HepG2 (cell line): ENCODE data around the gene KRTAP19-1. TPM values are rescaled to one million over a fixed set of nuclear protein-coding genes. Genes with fewer than 3 reads are reported as not detected.
A peak's percentile ranks its signal among the peaks of the same experiment; 100 is the strongest.

Experiments
- ATAC-seq: fragments of 200-7000 bp; cut with Tn5 transposase; 3 replicates; pipeline ENCODE4 v1.9.1; 2020; ENCODE audit warnings: mild to moderate bottlenecking, moderate library complexity
- BruUV-seq: library from RNA; stranded (reverse); fragments of 400-500 nt; replicated peaks from 2 replicates; lab custom pipeline; 2021; lab: Mats Ljungman, UMichigan
- CTCF ChIA-PET: fragments of 300-600 bp; formaldehyde crosslinking; extraction: SDS; loops from one replicate; lab custom pipeline; 2021; ENCODE audit warnings: low total read pairs, inconsistent platforms, low intra/inter-chr PET ratio; lab: Yijun Ruan, JAX
- POLR2A ChIA-PET: fragments of 350-600 bp; sonication (Branson Sonifier 250); formaldehyde crosslinking; loops from one replicate; lab custom pipeline; 2020; ENCODE audit warnings: antibody characterized with exemption, inconsistent platforms; lab: Yijun Ruan, JAX
- DNase-seq: peaks from one replicate; pipeline ENCODE4 v3.0.0-alpha.2; 2015; ENCODE audit warnings: low spot score
- FAIRE-seq: peaks from 3 replicates; lab custom pipeline; 2011; peaks lifted over from hg19 to GRCh38; lab: Jason Lieb, UNC
- H2AFZ ChIP-seq: one replicate; pipeline ENCODE4 v1.6.1; 2011; ENCODE audit warnings: low read length, inconsistent platforms
- H3K27ac ChIP-seq: fragments of 300-600 bp; 3 replicates; pipeline ENCODE4 v1.8.0; 2011; ENCODE audit warnings: mixed run types, mild to moderate bottlenecking, mixed read lengths, low read length, inconsistent platforms; ENCODE audit not compliant: insufficient read depth; ENCODE audit errors: extremely low read length
- H3K27me3 ChIP-seq, 2 experiments: fragments of 200-600 bp in 1 of 2; 2 replicates in 1 of 2; 3 replicates in 1 of 2; pipeline versions ENCODE4 v1.6.0 to v1.8.0; 2011; ENCODE audit warnings: low read length in 2 of 2, mild to moderate bottlenecking in 2 of 2, moderate library complexity in 2 of 2, inconsistent platforms in 1 of 2; ENCODE audit not compliant: insufficient read depth in 2 of 2, control insufficient read depth in 1 of 2
- H3K36me3 ChIP-seq, 2 experiments: fragments of 200-600 bp in 1 of 2; replicated peaks in 1 of 2; 2 replicates in 1 of 2; 3 replicates in 1 of 2; pipeline versions ENCODE4 v1.5.1 to v1.8.0; 2011; ENCODE audit warnings: low read length in 2 of 2, inconsistent platforms in 1 of 2; ENCODE audit not compliant: insufficient read depth in 2 of 2, control insufficient read depth in 1 of 2
- H3K4me1 ChIP-seq: 2 replicates; pipeline ENCODE4 v1.5.1; 2012; ENCODE audit warnings: low read length, inconsistent platforms; ENCODE audit not compliant: insufficient read depth
- H3K4me2 ChIP-seq: 2 replicates; pipeline ENCODE4 v1.6.0; 2011; ENCODE audit warnings: low read depth, low read length, inconsistent platforms
- H3K4me3 ChIP-seq, 3 experiments: fragments of 200-600 bp in 1 of 3; sonication (generic), shearing (Covaris generic) in 1 of 3; replicated peaks in 1 of 3; 2 replicates each; pipeline ENCODE4 v1.5.1; 2011 to 2016; ENCODE audit warnings: low read length in 3 of 3, inconsistent platforms in 2 of 3, low read depth in 2 of 3, mild to moderate bottlenecking in 2 of 3, control low read depth in 1 of 3, mixed read lengths in 1 of 3; ENCODE audit not compliant: insufficient read depth in 1 of 3
- H3K79me2 ChIP-seq: one replicate; pipeline ENCODE4 v1.6.1; 2011; ENCODE audit warnings: low read length, inconsistent platforms; ENCODE audit not compliant: insufficient read depth
- H3K9ac ChIP-seq: 2 replicates; pipeline ENCODE4 v1.6.0; 2011; ENCODE audit warnings: mild to moderate bottlenecking, low read depth, low read length, inconsistent platforms; ENCODE audit not compliant: insufficient read depth
- H3K9me3 ChIP-seq: 2 replicates; pipeline ENCODE4 v1.5.1; 2012; ENCODE audit warnings: mild to moderate bottlenecking, low read length
- H4K20me1 ChIP-seq: 2 replicates; pipeline ENCODE4 v1.6.0; 2011; ENCODE audit warnings: inconsistent platforms, mild to moderate bottlenecking, low read length, moderate library complexity; ENCODE audit not compliant: insufficient read depth
- CCDC6 ChIP-seq: sonication (generic); formaldehyde crosslinking; IDR thresholded peaks from 2 replicates; pipeline ENCODE4 v1.8.1; 2022; ENCODE audit warnings: mild to moderate bottlenecking, missing genetic modification reagents, moderate library complexity
- EED ChIP-seq: sonication (generic); formaldehyde crosslinking; IDR thresholded peaks from 2 replicates; pipeline ENCODE4 v1.5.0; 2020; ENCODE audit warnings: mild to moderate bottlenecking, missing genetic modification reagents
- GATA4 ChIP-seq: sonication (generic); IDR thresholded peaks from 2 replicates; pipeline ENCODE4 v1.6.1; 2016; ENCODE audit warnings: antibody characterized with exemption, low read depth, borderline replicate concordance
- KDM3A ChIP-seq: IDR thresholded peaks from 2 replicates; pipeline ENCODE4 v1.6.1; 2018; ENCODE audit warnings: low read depth, missing compliant biosample characterization
- KDM6A ChIP-seq: IDR thresholded peaks from 2 replicates; pipeline ENCODE4 v1.6.1; 2016; ENCODE audit warnings: low read depth
- MAFK ChIP-seq, 2 experiments: IDR thresholded peaks in 1 of 2; conservative IDR thresholded peaks in 1 of 2; 2 replicates each; pipeline ENCODE4 v1.6.1; 2011; ENCODE audit warnings: improper control_type of control experiment in 2 of 2, low read length in 2 of 2
- MTA3 ChIP-seq: sonication (generic); formaldehyde crosslinking; IDR thresholded peaks from 2 replicates; pipeline ENCODE4 v1.4.0; 2020; ENCODE audit warnings: missing genetic modification reagents
- NFE2L2 ChIP-seq: fragments of 150-350 bp; IDR thresholded peaks from 2 replicates; pipeline ENCODE4 v1.6.1; 2014; ENCODE audit warnings: low read length
- NR2F2 ChIP-seq: IDR thresholded peaks from 2 replicates; pipeline ENCODE4 v1.6.1; 2012; ENCODE audit warnings: low read depth, inconsistent platforms, borderline replicate concordance
- REXO4 ChIP-seq: sonication (generic); formaldehyde crosslinking; IDR thresholded peaks from 2 replicates; pipeline ENCODE4 v1.8.0; 2022; ENCODE audit warnings: missing genetic modification reagents, mild to moderate bottlenecking, borderline replicate concordance
- SRF ChIP-seq: IDR thresholded peaks from 2 replicates; pipeline ENCODE4 v1.6.1; 2011; ENCODE audit warnings: mild to moderate bottlenecking, low read depth, low read length, moderate library complexity
- ZBTB38 ChIP-seq: sonication (generic); formaldehyde crosslinking; IDR thresholded peaks from 2 replicates; pipeline ENCODE4 v1.5.1; 2020; ENCODE audit warnings: mild to moderate bottlenecking, missing genetic modification reagents
- ZMYM3 ChIP-seq: sonication (generic); formaldehyde crosslinking; IDR thresholded peaks from 2 replicates; pipeline ENCODE4 v1.5.1; 2020; ENCODE audit warnings: mild to moderate bottlenecking, missing genetic modification reagents
- ZNF317 ChIP-seq: sonication (generic); formaldehyde crosslinking; IDR thresholded peaks from 2 replicates; pipeline ENCODE4 v1.5.0; 2020; ENCODE audit warnings: mild to moderate bottlenecking, missing genetic modification reagents
- ZNF768 ChIP-seq: sonication (generic); formaldehyde crosslinking; IDR thresholded peaks from 2 replicates; pipeline ENCODE4 v1.4.0; 2020; ENCODE audit warnings: missing genetic modification reagents
- ZSCAN9 ChIP-seq: IDR thresholded peaks from 2 replicates; pipeline ENCODE4 v1.6.1; 2016; ENCODE audit warnings: borderline replicate concordance
- WGBS: methylation state at CpG from one replicate; pipeline ENCODE4 v1.1.6; 2017; ENCODE audit warnings: low lambda C conversion rate; 5-methylcytosine and 5-hydroxymethylcytosine counted together
- in situ Hi-C: cut with HindIII; loops from 2 replicates; pipeline ENCODE4 v1.10.0; 2017; ENCODE audit warnings: low pct_unique_long_range_greater_than_20kb; ENCODE audit not compliant: extremely low pct_ligation_motif_present
- intact Hi-C: fragments of 100-400 bp; cut with micrococcal nuclease; formaldehyde crosslinking; loops from one replicate; pipeline ENCODE4 v1.10.0; 2022; ENCODE audit not compliant: unreplicated experiment
- polyA plus RNA-seq, 8 experiments: library from polyadenylated mRNA; depleted of rRNA in 3 of 8; stranded (reverse) in 7 of 8; unstranded in 1 of 8; fragments of >200 nt; fragmentation: Illumina TruSeq in 4 of 8; extraction: Trizol in 4 of 8; gene quantifications; 2 replicates each; pipeline versions ENCODE4 v1.2.1 to v1.2.3, GENCODE V29; 2011 to 2016; ENCODE audit warnings: low read depth in 4 of 8, missing spikeins in 1 of 8, mixed read lengths in 1 of 8; ENCODE audit not compliant: insufficient read depth in 1 of 8
- total RNA-seq, 5 experiments: library from RNA; depleted of rRNA; stranded (reverse); fragments of >200 nt; fragmentation: Illumina TruSeq; extraction: Trizol; gene quantifications; 2 replicates each; pipeline ENCODE4 v1.2.3, GENCODE V29; 2016; ENCODE audit warnings: low read depth in 1 of 5
- TF ChIP-seq, protein P1 (sequence below): sonication (generic); formaldehyde crosslinking; conservative IDR thresholded peaks from 2 replicates; pipeline ENCODE4 v1.8.0; 2022; ENCODE audit warnings: mild to moderate bottlenecking, moderate library complexity, missing genetic modification reagents
- TF ChIP-seq, protein P2 (sequence below): sonication (generic); formaldehyde crosslinking; IDR thresholded peaks from 2 replicates; pipeline ENCODE4 v1.5.0; 2020; ENCODE audit warnings: missing genetic modification reagents

The KRTAP19-1 gene
- total and polyA plus RNA-seq, 2 of the 13 experiments (the other 11 are each of a cell fraction or from before 2014, with no cell fraction given), result not detected

DNA sequence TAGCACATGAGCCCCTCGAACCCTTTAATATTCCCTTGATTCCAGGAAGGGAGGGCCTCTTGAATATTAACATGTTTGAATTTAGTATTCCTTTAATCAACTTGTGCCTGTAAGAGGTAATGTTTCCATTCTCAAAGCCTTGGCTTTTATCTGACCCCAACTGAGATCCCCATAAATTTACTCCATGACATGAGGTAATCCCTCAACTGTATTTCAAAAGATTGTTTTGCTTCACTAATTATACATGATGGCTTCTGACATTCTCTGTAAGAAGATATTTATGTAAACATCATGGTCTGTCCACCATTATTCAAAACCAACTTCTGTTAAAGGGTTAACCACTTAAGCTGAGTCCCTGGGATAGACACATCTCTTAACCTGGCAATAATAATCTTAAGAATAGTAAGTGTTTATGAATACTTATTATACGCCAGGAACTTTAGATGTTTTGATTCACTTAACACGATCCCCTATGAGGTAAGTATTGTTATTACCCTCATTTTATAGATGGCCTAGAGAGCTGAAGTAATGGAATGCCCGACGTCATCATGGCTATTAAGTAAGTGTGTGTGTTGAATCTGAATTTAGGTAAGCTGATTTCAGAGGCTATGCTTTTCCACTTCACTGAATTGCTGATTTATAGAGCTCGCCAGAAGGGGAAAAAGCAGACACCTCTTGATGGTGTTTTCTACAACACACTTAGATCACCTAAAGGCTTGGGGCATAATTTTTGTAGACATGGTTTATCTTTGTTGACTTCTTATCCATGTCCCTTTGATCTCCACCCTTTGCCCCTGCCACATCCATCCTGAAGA is 11.1 kb downstream of the KRTAP19-1 start:
- H3K36me3 ChIP-seq, result no peaks in the 10 kb centered on the region
- H3K4me3 ChIP-seq, result no peak overlapping the region
- BruUV-seq, result no TSS peak
- H3K79me2 ChIP-seq, result no peaks in the 10 kb centered on the region
- DNase-seq (no peak), ATAC-seq (no peak), FAIRE-seq (no peak)
- H3K27me3 ChIP-seq, result no peaks in the 10 kb centered on the region
- H3K4me1 ChIP-seq, result no peaks in the 10 kb centered on the region
- CTCF ChIA-PET, result no interaction called here
- H3K9me3 ChIP-seq, result peaks cover 93% of the 10 kb centered on the region
- POLR2A ChIA-PET, result no interaction called here
- H3K27ac ChIP-seq, result no peak overlapping the region
- in situ Hi-C loops, result no loop called here
- H2AFZ ChIP-seq, result no peak overlapping the region
- 0% methylated on average over 6 of the region's 6 CpGs for WGBS
- H3K4me2 ChIP-seq, result no peak overlapping the region
- H4K20me1 ChIP-seq, result no peaks in the 10 kb centered on the region
- intact Hi-C loops, result no loop called here
- TF ChIP-seq, protein P1, sequence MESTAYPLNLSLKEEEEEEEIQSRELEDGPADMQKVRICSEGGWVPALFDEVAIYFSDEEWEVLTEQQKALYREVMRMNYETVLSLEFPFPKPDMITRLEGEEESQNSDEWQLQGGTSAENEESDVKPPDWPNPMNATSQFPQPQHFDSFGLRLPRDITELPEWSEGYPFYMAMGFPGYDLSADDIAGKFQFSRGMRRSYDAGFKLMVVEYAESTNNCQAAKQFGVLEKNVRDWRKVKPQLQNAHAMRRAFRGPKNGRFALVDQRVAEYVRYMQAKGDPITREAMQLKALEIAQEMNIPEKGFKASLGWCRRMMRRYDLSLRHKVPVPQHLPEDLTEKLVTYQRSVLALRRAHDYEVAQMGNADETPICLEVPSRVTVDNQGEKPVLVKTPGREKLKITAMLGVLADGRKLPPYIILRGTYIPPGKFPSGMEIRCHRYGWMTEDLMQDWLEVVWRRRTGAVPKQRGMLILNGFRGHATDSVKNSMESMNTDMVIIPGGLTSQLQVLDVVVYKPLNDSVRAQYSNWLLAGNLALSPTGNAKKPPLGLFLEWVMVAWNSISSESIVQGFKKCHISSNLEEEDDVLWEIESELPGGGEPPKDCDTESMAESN (CRISPR knock-in tag), result no peak
- TF ChIP-seq ZNF768 (CRISPR knock-in tag) (no peak), ZBTB38 (no peak), NFE2L2 (no peak)
- TF ChIP-seq, all 625 proteins: peak for 0
- H3K9ac ChIP-seq, result no peak overlapping the region

DNA sequence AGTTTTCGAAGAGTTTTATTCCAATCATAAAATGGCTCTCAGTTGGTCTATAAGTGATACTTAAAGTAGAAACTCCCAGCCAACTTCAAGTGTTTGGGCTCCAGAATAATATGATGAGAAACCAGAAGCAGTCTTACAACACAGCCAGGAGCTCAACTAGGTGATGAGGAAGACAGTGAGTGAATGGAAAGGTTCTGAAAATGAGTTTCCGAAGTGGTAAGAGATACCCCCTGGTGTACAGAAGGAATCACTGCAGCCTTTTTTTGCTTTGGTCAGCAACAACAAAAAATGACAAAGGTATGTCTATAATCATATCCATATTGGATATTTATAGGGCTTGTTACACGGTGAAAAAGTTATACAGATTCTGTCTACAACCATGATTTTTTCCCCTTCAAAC is 16.5 kb downstream of the KRTAP19-1 start:
- CTCF ChIA-PET, result no interaction called here
- Histone ChIP-seq H3K4me3 (no peak overlapping the region), H3K4me2 (no peak overlapping the region), H3K27ac (no peak overlapping the region), H3K27me3 (no peaks in the 10 kb centered on the region), H4K20me1 (no peaks in the 10 kb centered on the region), H3K4me1 (no peaks in the 10 kb centered on the region), H3K9ac (no peak overlapping the region), H2AFZ (no peak overlapping the region), H3K9me3 (peaks cover 86% of the 10 kb centered on the region), H3K36me3 (no peaks in the 10 kb centered on the region), H3K79me2 (no peaks in the 10 kb centered on the region)
- no peak for ATAC-seq
- DNase-seq, result no peak
- POLR2A ChIA-PET, result no interaction called here
- 1% methylated on average over 3 of the region's 3 CpGs for WGBS
- peak; percentile 8 for FAIRE-seq
- BruUV-seq, result no TSS peak
- in situ Hi-C loops, result no loop called here
- intact Hi-C loops, result no loop called here
- TF ChIP-seq SRF (no peak), MAFK (conservative IDR thresholded peaks at IDR 0.05 in 1 of 2, IDR thresholded peaks at IDR 0.05 in 1 of 2; ENCODE audit: low read length in 2 of 2) (peak; percentile 85 to 88), EED (CRISPR knock-in tag) (no peak), ZMYM3 (CRISPR knock-in tag) (no peak), NR2F2 (no peak), GATA4 (no peak), KDM3A (no peak), CCDC6 (CRISPR knock-in tag) (no peak), REXO4 (CRISPR knock-in tag) (no peak), KDM6A (no peak), ZNF317 (CRISPR knock-in tag) (no peak), ZSCAN9 (CRISPR knock-in tag) (no peak), MTA3 (no peak)
- TF ChIP-seq, protein P2, sequence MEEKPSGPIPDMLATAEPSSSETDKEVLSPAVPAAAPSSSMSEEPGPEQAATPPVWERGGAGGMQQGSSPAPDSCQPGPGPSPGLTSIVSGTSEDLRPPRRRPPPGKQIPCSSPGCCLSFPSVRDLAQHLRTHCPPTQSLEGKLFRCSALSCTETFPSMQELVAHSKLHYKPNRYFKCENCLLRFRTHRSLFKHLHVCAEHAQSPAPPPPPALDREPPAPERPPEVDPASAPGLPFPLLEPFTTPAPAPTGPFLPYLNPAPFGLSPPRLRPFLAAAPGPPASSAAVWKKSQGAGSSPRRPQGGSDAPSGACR, result no peak
